H9 (cell line): ENCODE results near the gene R3HDM2. TPM values are rescaled to one million over a fixed set of nuclear protein-coding genes. Genes with fewer than 3 reads are reported as not detected.

ENCODE experiments used
- DNase-seq: peaks from one replicate; pipeline ENCODE4 v3.0.0-alpha.2; 2017
- H2AFZ ChIP-seq: one replicate; pipeline ENCODE4 v1.6.1; 2013; ENCODE audit warnings: mild to moderate bottlenecking, low read length, control low read depth, moderate library complexity
- H2AK5ac ChIP-seq: 2 replicates; pipeline ENCODE4 v1.6.1; 2013; ENCODE audit warnings: low read length, control low read depth, mixed read lengths; ENCODE audit not compliant: insufficient read length
- H2BK120ac ChIP-seq: one replicate; pipeline ENCODE4 v1.6.1; 2013; ENCODE audit warnings: low read depth, mild to moderate bottlenecking, low read length, control low read depth, inconsistent platforms; ENCODE audit not compliant: poor library complexity, severe bottlenecking
- H2BK12ac ChIP-seq: 2 replicates; pipeline ENCODE4 v1.6.1; 2013; ENCODE audit warnings: low read length, control low read depth, mixed read lengths, low read depth; ENCODE audit not compliant: insufficient read length
- H2BK15ac ChIP-seq: 2 replicates; pipeline ENCODE4 v1.6.1; 2013; ENCODE audit warnings: low read depth, low read length, control low read depth
- H2BK20ac ChIP-seq: one replicate; pipeline ENCODE4 v1.6.1; 2013; ENCODE audit warnings: low read depth, mild to moderate bottlenecking, low read length, control low read depth, inconsistent platforms; ENCODE audit not compliant: poor library complexity, severe bottlenecking
- H2BK5ac ChIP-seq: 2 replicates; pipeline ENCODE4 v1.6.1; 2013; ENCODE audit warnings: low read length, control low read depth, mixed read lengths; ENCODE audit not compliant: insufficient read length
- H3K14ac ChIP-seq: 2 replicates; pipeline ENCODE4 v1.6.1; 2013; ENCODE audit warnings: low read length, control low read depth; ENCODE audit not compliant: insufficient read depth
- H3K18ac ChIP-seq: 2 replicates; pipeline ENCODE4 v1.6.1; 2013; ENCODE audit warnings: low read depth, mild to moderate bottlenecking, mixed read lengths, low read length, control low read depth; ENCODE audit not compliant: insufficient read length
- H3K23ac ChIP-seq: 2 replicates; pipeline ENCODE4 v1.6.1; 2013; ENCODE audit warnings: low read length, control low read depth, mixed read lengths, low read depth; ENCODE audit not compliant: insufficient read length
- H3K23me2 ChIP-seq: 2 replicates; pipeline ENCODE4 v1.6.1; 2013; ENCODE audit warnings: low read depth, mild to moderate bottlenecking, mixed read lengths, low read length, control low read depth; ENCODE audit not compliant: insufficient read length, poor library complexity, severe bottlenecking
- H3K27ac ChIP-seq: 2 replicates; pipeline ENCODE4 v1.5.1; 2013; ENCODE audit warnings: low read length, control low read depth, mixed read lengths, low read depth; ENCODE audit not compliant: insufficient read length
- H3K27me3 ChIP-seq: 2 replicates; pipeline ENCODE4 v1.6.1; 2013; ENCODE audit warnings: low read length, control low read depth, inconsistent platforms; ENCODE audit not compliant: insufficient read depth
- H3K4ac ChIP-seq: 2 replicates; pipeline ENCODE4 v1.6.1; 2013; ENCODE audit warnings: low read depth, mild to moderate bottlenecking, control low read depth, inconsistent platforms, low read length, moderate library complexity
- H3K4me1 ChIP-seq: 2 replicates; pipeline ENCODE4 v1.6.1; 2013; ENCODE audit warnings: low read length, control low read depth, inconsistent platforms; ENCODE audit not compliant: insufficient read depth
- H3K4me2 ChIP-seq: 2 replicates; pipeline ENCODE4 v1.6.1; 2013; ENCODE audit warnings: low read length, control low read depth, mixed read lengths; ENCODE audit not compliant: insufficient read length, insufficient read depth
- H3K56ac ChIP-seq: 2 replicates; pipeline ENCODE4 v1.6.1; 2013; ENCODE audit warnings: low read depth, mild to moderate bottlenecking, mixed read lengths, low read length, control low read depth; ENCODE audit not compliant: insufficient read length
- H3K79me1 ChIP-seq: 2 replicates; pipeline ENCODE4 v1.6.1; 2013; ENCODE audit warnings: low read depth, mild to moderate bottlenecking, moderate library complexity, low read length, control low read depth, inconsistent platforms; ENCODE audit not compliant: insufficient read depth, poor library complexity, severe bottlenecking
- H3K79me2 ChIP-seq: 2 replicates; pipeline ENCODE4 v1.6.1; 2013; ENCODE audit warnings: low read length, control low read depth, inconsistent platforms; ENCODE audit not compliant: insufficient read depth
- H3K9ac ChIP-seq: 2 replicates; pipeline ENCODE4 v1.6.1; 2013; ENCODE audit warnings: low read length, control low read depth, mixed read lengths; ENCODE audit not compliant: insufficient read length; ENCODE audit errors: extremely low read depth
- H3K9me3 ChIP-seq: one replicate; pipeline ENCODE4 v1.6.1; 2013; ENCODE audit warnings: low read depth, low read length, inconsistent platforms; ENCODE audit not compliant: control insufficient read depth
- H3T11ph ChIP-seq: one replicate; pipeline ENCODE4 v1.6.1; 2013; ENCODE audit warnings: mild to moderate bottlenecking, low read length, control low read depth, inconsistent platforms
- H4K20me1 ChIP-seq: one replicate; pipeline ENCODE4 v1.6.1; 2013; ENCODE audit not compliant: control insufficient read depth, insufficient read length, insufficient read depth
- H4K5ac ChIP-seq: 2 replicates; pipeline ENCODE4 v1.6.1; 2013; ENCODE audit warnings: low read depth, mild to moderate bottlenecking, mixed read lengths, low read length, control low read depth; ENCODE audit not compliant: insufficient read length
- H4K8ac ChIP-seq: replicated peaks from 2 replicates; pipeline ENCODE4 v1.6.1; 2013; ENCODE audit warnings: low read length, control low read depth, mixed read lengths, low read depth; ENCODE audit not compliant: insufficient read length
- H4K91ac ChIP-seq: 2 replicates; pipeline ENCODE4 v1.6.1; 2013; ENCODE audit warnings: low read depth, mild to moderate bottlenecking, moderate library complexity, mixed read lengths, low read length, control low read depth; ENCODE audit not compliant: insufficient read length
- H3K27ac Mint-ChIP-seq, 3 experiments: 2 replicates in 2 of 3; 3 replicates in 1 of 3; pipeline ENCODE4 v1.8.0; 2020 to 2021; ENCODE audit warnings: mixed read lengths in 3 of 3, mild to moderate bottlenecking in 1 of 3, moderate library complexity in 1 of 3
- H3K27me3 Mint-ChIP-seq: 2 replicates; pipeline ENCODE4 v1.8.0; 2021; ENCODE audit warnings: low read depth, mild to moderate bottlenecking, moderate library complexity, mixed read lengths
- H3K36me3 Mint-ChIP-seq, 3 experiments: 2 replicates in 2 of 3; 3 replicates in 1 of 3; pipeline ENCODE4 v1.8.0; 2020 to 2021; ENCODE audit warnings: low read depth in 3 of 3, mixed read lengths in 3 of 3; ENCODE audit not compliant: insufficient read depth in 1 of 3
- H3K4me1 Mint-ChIP-seq, 2 experiments: 2 replicates each; pipeline ENCODE4 v1.8.0; 2020; ENCODE audit warnings: mixed read lengths in 2 of 2
- H3K4me3 Mint-ChIP-seq, 2 experiments: 2 replicates in 1 of 2; 3 replicates in 1 of 2; pipeline ENCODE4 v1.8.0; 2020 to 2021; ENCODE audit warnings: mild to moderate bottlenecking in 2 of 2, mixed read lengths in 2 of 2, moderate library complexity in 1 of 2
- H3K9me3 Mint-ChIP-seq, 2 experiments: 2 replicates in 1 of 2; 3 replicates in 1 of 2; pipeline ENCODE4 v1.8.0; 2020; ENCODE audit warnings: mild to moderate bottlenecking in 2 of 2, mixed read lengths in 2 of 2, moderate library complexity in 1 of 2
- WGBS: extraction: QIAGEN DNeasy Blood & Tissue Kit; methylation state at CpG from one replicate; pipeline ENCODE4 v1.1.7; 2013; ENCODE audit warnings: missing lambda C conversion rate, low lambda C conversion rate, mixed read lengths; ENCODE audit not compliant: insufficient read length; ENCODE audit errors: extremely low coverage; 5-methylcytosine and 5-hydroxymethylcytosine counted together
- total RNA-seq: library from RNA; stranded (reverse); gene quantifications from 2 replicates; pipeline ENCODE4 v1.2.1, GENCODE V29; 2021
- TF ChIP-seq, protein P1 (sequence below): fragments of 200-600 bp; sonication (generic); conservative IDR thresholded peaks from 3 replicates; pipeline ENCODE4 v1.8.0; 2021; ENCODE audit warnings: antibody characterized with exemption, mild to moderate bottlenecking

R3HDM2 gene
- total RNA-seq, 1 experiment from 2014 or later, result 43.9 TPM

DNA sequence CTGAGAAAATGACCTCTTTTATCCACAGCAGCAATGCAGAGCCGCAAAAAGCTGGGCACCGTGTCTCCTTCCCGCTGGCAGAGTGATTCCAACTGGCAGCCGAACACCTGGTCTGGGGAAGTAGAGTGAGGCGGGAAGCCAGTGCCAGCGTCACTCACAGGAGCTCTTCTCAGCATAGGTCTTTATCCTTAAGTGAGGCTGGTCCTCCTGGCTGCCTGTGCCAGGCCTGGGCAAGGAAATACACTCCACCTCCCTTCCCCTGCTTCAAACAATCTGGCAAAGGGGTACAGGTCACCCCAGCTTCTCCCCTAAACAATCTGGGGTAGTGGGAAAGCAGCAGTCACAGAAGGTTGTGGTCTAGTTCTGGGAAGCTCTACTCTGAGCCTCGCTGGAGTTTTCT is 44.0 kb upstream of the R3HDM2 start:
- Histone ChIP-seq H3K14ac (no peak overlapping the region), H2BK12ac (no peak overlapping the region), H3K18ac (no peak overlapping the region), H3K27me3 (peaks cover 37% of the 10 kb centered on the region), H3K23me2 (peaks cover 15% of the 10 kb centered on the region), H3K23ac (no peak overlapping the region), H2BK20ac (no peak overlapping the region), H3K27ac (no peak overlapping the region), H2AFZ (no peak overlapping the region), H3K9ac (no peak overlapping the region), H3K56ac (no peak overlapping the region), H3K4me1 (no peaks in the 10 kb centered on the region; the same call in 1 of the 2 replicates), H3K79me1 (no peaks in the 10 kb centered on the region), H3K9me3 (no peaks in the 10 kb centered on the region), H4K8ac (no peak overlapping the region), H4K5ac (no peak overlapping the region), H2BK5ac (no peak overlapping the region), H3K4ac (no peak overlapping the region), H2BK120ac (no peak overlapping the region), H2BK15ac (no peak overlapping the region), H4K20me1 (peaks cover 3% of the 10 kb centered on the region), H3T11ph (no peak overlapping the region), H4K91ac (no peak overlapping the region), H3K4me2 (peak overlapping the region; percentile 62), H2AK5ac (no peak overlapping the region), H3K79me2 (no peaks in the 10 kb centered on the region)
- TF ChIP-seq, protein P1, sequence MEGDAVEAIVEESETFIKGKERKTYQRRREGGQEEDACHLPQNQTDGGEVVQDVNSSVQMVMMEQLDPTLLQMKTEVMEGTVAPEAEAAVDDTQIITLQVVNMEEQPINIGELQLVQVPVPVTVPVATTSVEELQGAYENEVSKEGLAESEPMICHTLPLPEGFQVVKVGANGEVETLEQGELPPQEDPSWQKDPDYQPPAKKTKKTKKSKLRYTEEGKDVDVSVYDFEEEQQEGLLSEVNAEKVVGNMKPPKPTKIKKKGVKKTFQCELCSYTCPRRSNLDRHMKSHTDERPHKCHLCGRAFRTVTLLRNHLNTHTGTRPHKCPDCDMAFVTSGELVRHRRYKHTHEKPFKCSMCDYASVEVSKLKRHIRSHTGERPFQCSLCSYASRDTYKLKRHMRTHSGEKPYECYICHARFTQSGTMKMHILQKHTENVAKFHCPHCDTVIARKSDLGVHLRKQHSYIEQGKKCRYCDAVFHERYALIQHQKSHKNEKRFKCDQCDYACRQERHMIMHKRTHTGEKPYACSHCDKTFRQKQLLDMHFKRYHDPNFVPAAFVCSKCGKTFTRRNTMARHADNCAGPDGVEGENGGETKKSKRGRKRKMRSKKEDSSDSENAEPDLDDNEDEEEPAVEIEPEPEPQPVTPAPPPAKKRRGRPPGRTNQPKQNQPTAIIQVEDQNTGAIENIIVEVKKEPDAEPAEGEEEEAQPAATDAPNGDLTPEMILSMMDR, result no peak
- H3K27me3 Mint-ChIP-seq, result peaks cover 82% of the 10 kb centered on the region
- no peak for DNase-seq
- H3K27ac Mint-ChIP-seq, result no peak overlapping the region
- H3K9me3 Mint-ChIP-seq, result no peaks in the 10 kb centered on the region
- H3K4me1 Mint-ChIP-seq, result peaks cover 21 to 22% of the 10 kb centered on the region in 2 experiments
- H3K36me3 Mint-ChIP-seq, result no peaks in the 10 kb centered on the region; a peak in 2 of 7 replicates
- WGBS, result no CpG with 5 or more reads among the region's 7 CpGs
- H3K4me3 Mint-ChIP-seq, result peak overlapping the region in 1 of 2 experiments; percentile 80; a peak in 3 of 5 replicates
